ENCODE measurements around the gene CCDC179.
A peak's percentile ranks its signal among the peaks of the same experiment; 100 is the strongest.

The CCDC179 gene

DNA sequence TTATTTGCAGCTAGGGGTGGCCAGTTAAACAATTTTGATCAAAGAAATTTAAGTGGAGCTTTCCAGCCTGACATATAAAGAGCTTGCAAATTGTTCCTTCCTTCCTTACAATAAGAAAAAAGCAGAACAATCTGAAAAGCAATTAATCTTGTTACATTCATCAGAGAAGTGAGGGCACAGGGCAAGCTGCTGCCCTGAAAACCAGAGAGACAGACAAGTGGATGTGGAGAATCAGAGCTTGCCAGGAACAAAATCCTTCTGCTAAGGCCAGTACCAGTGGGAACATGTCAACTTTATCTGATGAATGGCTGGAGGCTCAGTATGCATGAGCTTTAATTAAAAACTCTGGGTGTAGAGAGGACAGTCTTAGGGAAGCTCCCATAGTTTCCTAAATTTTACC, 8.8 kb downstream of the CCDC179 start:
- H3K36me3 Mint-ChIP-seq (ENCODE audit: insufficient read depth): no peaks in the 10 kb centered on the region
- H3K4me1 Mint-ChIP-seq: no peaks in the 10 kb centered on the region
- no peaks in the 10 kb centered on the region for H3K9me3 Mint-ChIP-seq
- H3K27ac Mint-ChIP-seq (ENCODE audit: low read depth): no peak overlapping the region
- H3K27me3 Mint-ChIP-seq: no peaks in the 10 kb centered on the region
- ATAC-seq (replicated peaks; ENCODE audit: extremely low read depth, poor library complexity, severe bottlenecking): no peak
- H3K4me3 Mint-ChIP-seq: no peak overlapping the region
- DNase-seq (ENCODE audit: low spot score in 2 of 2): no peak

DNA sequence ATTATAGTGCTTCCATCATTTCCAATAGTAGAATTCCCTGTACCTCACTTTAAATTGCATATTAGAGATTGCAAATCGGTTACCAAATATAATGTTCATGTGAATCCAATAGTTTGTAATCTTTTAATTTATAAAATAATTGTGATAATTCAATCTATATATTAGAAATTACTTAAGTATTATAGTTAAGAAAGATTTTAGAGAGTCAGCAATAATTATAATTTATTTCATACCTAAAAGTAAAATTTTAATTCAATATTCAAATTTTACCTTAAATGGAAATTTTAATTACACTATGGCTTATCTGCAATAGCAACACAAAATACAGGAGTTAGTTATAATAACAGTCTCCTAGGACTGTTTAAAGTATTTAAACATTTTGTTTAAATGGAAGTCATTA, 13.5 kb downstream of the CCDC179 start:
- H3K27me3 Mint-ChIP-seq: no peaks in the 10 kb centered on the region
- H3K4me1 Mint-ChIP-seq: no peaks in the 10 kb centered on the region
- H3K36me3 Mint-ChIP-seq (ENCODE audit: insufficient read depth): peaks cover 2% of the 10 kb centered on the region
- H3K4me3 Mint-ChIP-seq: no peak overlapping the region
- H3K9me3 Mint-ChIP-seq: no peaks in the 10 kb centered on the region
- H3K27ac Mint-ChIP-seq (ENCODE audit: low read depth): no peak overlapping the region
- DNase-seq (ENCODE audit: low spot score in 2 of 2) (no peak), ATAC-seq (replicated peaks; ENCODE audit: extremely low read depth, poor library complexity, severe bottlenecking) (no peak)

DNA sequence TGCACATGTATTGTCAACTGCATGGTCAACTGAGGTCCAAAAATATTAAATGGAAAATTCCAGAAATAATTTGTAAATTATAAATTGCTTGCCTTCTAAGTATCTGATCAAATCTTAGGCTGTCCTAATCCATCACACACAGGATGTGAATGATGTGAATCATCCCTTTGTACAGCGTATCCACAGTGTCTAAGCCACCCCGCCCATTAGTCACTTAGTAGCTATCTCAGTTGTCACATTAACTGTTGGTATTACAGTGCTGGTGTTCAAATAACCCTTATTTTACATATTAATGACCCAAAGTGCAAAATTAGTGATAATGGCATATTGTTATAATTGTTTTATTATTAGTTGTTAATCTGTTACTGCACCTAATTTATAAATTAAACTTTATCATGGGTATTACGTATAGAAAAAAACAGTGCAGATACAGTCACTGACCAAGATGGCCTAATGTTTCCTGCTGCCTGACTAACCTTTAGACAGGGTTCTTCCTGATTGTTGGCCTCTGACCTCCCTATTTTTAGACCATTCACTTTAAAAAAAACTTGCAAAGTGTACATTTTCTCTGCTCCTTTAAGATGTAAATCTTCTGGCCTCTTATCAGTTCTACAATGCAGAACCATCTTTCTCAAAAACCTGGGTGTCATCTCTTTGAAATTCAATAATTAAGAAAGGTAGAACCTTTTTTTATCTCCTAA, 27.8 kb downstream of the CCDC179 start:
- Mint-ChIP-seq H3K4me3 (no peak overlapping the region), H3K4me1 (peaks cover 9% of the 10 kb centered on the region), H3K9me3 (no peaks in the 10 kb centered on the region), H3K27ac (ENCODE audit: low read depth) (no peak overlapping the region), H3K27me3 (no peaks in the 10 kb centered on the region), H3K36me3 (ENCODE audit: insufficient read depth) (peaks cover 12% of the 10 kb centered on the region)
- ATAC-seq (replicated peaks; ENCODE audit: extremely low read depth, poor library complexity, severe bottlenecking) (no peak), DNase-seq (ENCODE audit: low spot score in 2 of 2) (no peak)

- no peaks in the 10 kb centered on the region for H3K9me3 Mint-ChIP-seq
- H3K36me3 Mint-ChIP-seq (ENCODE audit: insufficient read depth): peaks cover 21% of the 10 kb centered on the region
- DNase-seq (ENCODE audit: low spot score in 2 of 2) (no peak), ATAC-seq (replicated peaks; ENCODE audit: extremely low read depth, poor library complexity, severe bottlenecking) (no peak)
- no peaks in the 10 kb centered on the region for H3K27me3 Mint-ChIP-seq
- peak overlapping the region; percentile 87 for H3K4me3 Mint-ChIP-seq
- H3K4me1 Mint-ChIP-seq: peaks cover 9% of the 10 kb centered on the region
- peak overlapping the region; percentile 79 for H3K27ac Mint-ChIP-seq (ENCODE audit: low read depth)
Measured at GRCh38 chr11:22830082-22830414, 30.2 kb downstream of the CCDC179 start.

GRCh38 chr11:22829231-22830081, 30.8 kb downstream of the CCDC179 start, which contains the start of gene SVIP:
Gene SVIP, minus strand, starts transcription at chr11:22829801. Its CDS starts 53 bp downstream, at chr11:22829748.
- Mint-ChIP-seq H3K4me1 (peaks cover 9% of the 10 kb centered on the region), H3K9me3 (no peaks in the 10 kb centered on the region), H3K27ac (ENCODE audit: low read depth) (peak within 1 kb of the TSS; percentile 79), H3K36me3 (ENCODE audit: insufficient read depth) (peaks cover 24% of the 10 kb centered on the region), H3K27me3 (no peaks in the 10 kb centered on the region), H3K4me3 (peak within 1 kb of the TSS; percentile 87)
- ATAC-seq (replicated peaks; ENCODE audit: extremely low read depth, poor library complexity, severe bottlenecking): peak; percentile 83
- DNase-seq (ENCODE audit: low spot score in 2 of 2): peak; percentile 84 to 89

GRCh38 chr11:22828373-22828772, 31.9 kb downstream of the CCDC179 start:
- H3K36me3 Mint-ChIP-seq (ENCODE audit: insufficient read depth): peaks cover 29% of the 10 kb centered on the region
- no peaks in the 10 kb centered on the region for H3K9me3 Mint-ChIP-seq
- ATAC-seq (replicated peaks; ENCODE audit: extremely low read depth, poor library complexity, severe bottlenecking) (no peak), DNase-seq (ENCODE audit: low spot score in 2 of 2) (no peak)
- H3K4me1 Mint-ChIP-seq: peaks cover 9% of the 10 kb centered on the region
- H3K4me3 Mint-ChIP-seq: peak overlapping the region; percentile 87
- peak overlapping the region; percentile 79 for H3K27ac Mint-ChIP-seq (ENCODE audit: low read depth)
- H3K27me3 Mint-ChIP-seq: no peaks in the 10 kb centered on the region

GRCh38 chr11:22822203-22822602, 38.1 kb downstream of the CCDC179 start:
- no peaks in the 10 kb centered on the region for H3K4me1 Mint-ChIP-seq
- peaks cover 42% of the 10 kb centered on the region for H3K36me3 Mint-ChIP-seq (ENCODE audit: insufficient read depth)
- no peak overlapping the region for H3K4me3 Mint-ChIP-seq
- no peaks in the 10 kb centered on the region for H3K27me3 Mint-ChIP-seq
- DNase-seq (ENCODE audit: low spot score in 2 of 2): no peak
- no peak overlapping the region for H3K27ac Mint-ChIP-seq (ENCODE audit: low read depth)
- ATAC-seq (replicated peaks; ENCODE audit: extremely low read depth, poor library complexity, severe bottlenecking): no peak
- no peaks in the 10 kb centered on the region for H3K9me3 Mint-ChIP-seq

DNA sequence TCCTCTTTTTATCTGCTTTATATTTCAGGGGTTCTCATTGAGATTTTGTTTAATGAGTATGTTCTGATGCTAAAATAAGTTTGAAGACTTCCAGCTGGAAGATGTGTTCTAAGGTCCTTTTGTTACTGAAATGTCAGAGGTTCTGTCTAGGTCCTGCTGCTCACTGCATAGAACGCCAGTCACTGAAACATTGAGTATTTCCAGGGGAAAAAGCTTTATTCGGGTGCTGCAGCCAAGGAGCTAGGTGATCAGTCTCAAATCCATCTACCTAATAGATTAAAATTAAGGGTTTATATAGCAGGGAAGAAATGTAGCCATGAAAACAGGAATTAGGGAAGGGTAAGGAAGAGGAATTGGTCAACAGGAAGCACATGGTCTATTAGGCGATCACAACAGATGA, 50.4 kb downstream of the CCDC179 start:
- H3K4me3 Mint-ChIP-seq: no peak overlapping the region
- ATAC-seq (replicated peaks; ENCODE audit: extremely low read depth, poor library complexity, severe bottlenecking) (no peak), DNase-seq (ENCODE audit: low spot score in 2 of 2) (no peak)
- no peaks in the 10 kb centered on the region for H3K27me3 Mint-ChIP-seq
- H3K4me1 Mint-ChIP-seq: no peaks in the 10 kb centered on the region
- H3K9me3 Mint-ChIP-seq: no peaks in the 10 kb centered on the region
- no peak overlapping the region for H3K27ac Mint-ChIP-seq (ENCODE audit: low read depth)
- no peaks in the 10 kb centered on the region for H3K36me3 Mint-ChIP-seq (ENCODE audit: insufficient read depth)

DNA sequence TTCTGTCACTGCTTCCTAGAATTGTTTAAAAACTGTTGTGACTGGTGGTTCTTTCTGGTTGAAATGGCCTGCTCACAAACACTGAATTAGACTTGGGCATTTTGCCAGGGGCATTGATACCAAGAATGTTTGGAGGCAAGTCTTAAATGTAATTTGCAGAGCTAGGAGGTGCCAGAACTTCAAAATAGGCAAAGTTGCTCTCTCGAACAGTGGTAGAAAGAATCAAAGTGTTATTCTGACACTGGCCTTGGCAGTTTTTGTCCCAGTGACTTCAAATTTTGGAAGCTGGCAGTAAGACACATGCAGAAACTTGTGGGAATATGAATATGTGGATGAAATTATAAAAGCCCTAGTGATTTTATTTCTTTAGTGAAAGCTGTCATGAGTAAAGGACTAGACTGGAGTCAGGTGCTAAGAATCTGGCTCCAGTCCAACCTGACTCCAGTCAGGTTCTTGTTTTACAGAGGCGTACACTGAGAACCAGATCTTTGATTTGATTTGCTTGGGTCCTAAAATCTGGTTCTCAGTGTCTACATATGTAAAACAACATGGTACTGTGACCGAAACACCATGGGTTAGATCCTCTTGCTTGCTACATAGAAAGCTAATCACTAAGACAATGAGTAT, 51.6 kb downstream of the CCDC179 start:
- no peak for ATAC-seq (replicated peaks; ENCODE audit: extremely low read depth, poor library complexity, severe bottlenecking)
- Mint-ChIP-seq H3K4me1 (no peaks in the 10 kb centered on the region), H3K4me3 (no peak overlapping the region), H3K27me3 (no peaks in the 10 kb centered on the region), H3K27ac (ENCODE audit: low read depth) (no peak overlapping the region), H3K9me3 (no peaks in the 10 kb centered on the region), H3K36me3 (ENCODE audit: insufficient read depth) (no peaks in the 10 kb centered on the region)
- no peak for DNase-seq (ENCODE audit: low spot score in 2 of 2)

DNA sequence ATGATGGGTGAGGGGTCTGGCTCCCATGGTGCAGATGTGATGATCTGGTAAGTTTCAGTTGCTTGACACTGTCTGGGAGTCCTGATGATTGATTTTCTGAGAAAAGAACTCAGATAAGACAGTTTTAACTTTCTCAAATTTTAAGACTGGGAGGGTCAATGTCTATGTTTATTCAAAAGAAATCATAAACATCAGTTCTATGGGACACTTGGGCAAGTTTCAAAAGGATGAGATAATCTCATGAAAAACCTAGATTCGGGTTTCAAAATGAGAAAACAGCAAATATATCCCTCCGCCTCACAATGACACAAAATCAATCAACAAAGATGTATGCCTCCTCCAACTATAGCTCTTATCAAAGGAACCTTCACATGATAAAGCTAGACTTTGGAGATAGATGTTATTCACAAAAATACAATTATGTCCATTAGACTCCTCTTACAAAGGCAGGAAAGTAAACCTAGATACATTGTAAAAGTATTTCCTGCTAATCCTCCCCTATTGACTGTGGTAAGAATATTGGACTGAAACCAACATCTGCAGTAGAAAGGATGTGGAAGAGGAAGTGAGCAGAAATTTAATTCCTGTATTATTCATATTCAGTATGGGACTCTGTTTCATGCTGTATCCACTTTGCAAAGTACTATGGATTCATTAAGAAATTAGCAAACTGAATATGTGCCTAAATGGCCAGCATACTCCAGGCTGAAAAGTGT, 52.3 kb downstream of the CCDC179 start:
- Mint-ChIP-seq H3K36me3 (ENCODE audit: insufficient read depth) (no peaks in the 10 kb centered on the region), H3K27ac (ENCODE audit: low read depth) (no peak overlapping the region), H3K4me1 (no peaks in the 10 kb centered on the region), H3K4me3 (no peak overlapping the region), H3K27me3 (no peaks in the 10 kb centered on the region), H3K9me3 (no peaks in the 10 kb centered on the region)
- DNase-seq (ENCODE audit: low spot score in 2 of 2): no peak
- ATAC-seq (replicated peaks; ENCODE audit: extremely low read depth, poor library complexity, severe bottlenecking): no peak

- DNase-seq (ENCODE audit: low spot score in 2 of 2) (no peak), ATAC-seq (replicated peaks; ENCODE audit: extremely low read depth, poor library complexity, severe bottlenecking) (no peak)
- Mint-ChIP-seq H3K36me3 (ENCODE audit: insufficient read depth) (no peaks in the 10 kb centered on the region), H3K27ac (ENCODE audit: low read depth) (no peak overlapping the region), H3K4me3 (no peak overlapping the region), H3K27me3 (no peaks in the 10 kb centered on the region), H3K9me3 (no peaks in the 10 kb centered on the region), H3K4me1 (no peaks in the 10 kb centered on the region)
Measured at GRCh38 chr11:22807391-22807790, 52.9 kb downstream of the CCDC179 start.

DNA sequence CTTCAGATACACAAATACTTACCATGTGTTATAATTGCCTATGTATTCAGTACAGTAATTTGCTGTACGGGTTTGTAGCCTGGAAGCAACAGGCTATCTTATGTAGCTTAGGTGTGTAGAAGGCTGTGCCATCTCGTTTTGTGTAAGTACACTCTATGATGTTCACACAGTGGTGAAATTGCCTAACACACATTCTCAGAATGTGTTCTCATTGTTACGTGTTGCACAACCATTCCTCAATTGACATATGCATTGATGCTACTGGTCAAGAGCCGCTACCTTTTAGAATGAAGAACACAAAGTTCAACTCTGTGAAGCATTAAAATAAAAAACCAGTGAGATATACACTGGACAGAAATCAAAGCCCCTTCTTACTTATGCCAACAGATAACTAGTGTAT, 57.4 kb downstream of the CCDC179 start:
- Mint-ChIP-seq H3K27ac (ENCODE audit: low read depth) (no peak overlapping the region), H3K27me3 (peaks cover 6% of the 10 kb centered on the region), H3K4me3 (no peak overlapping the region), H3K36me3 (ENCODE audit: insufficient read depth) (no peaks in the 10 kb centered on the region), H3K4me1 (no peaks in the 10 kb centered on the region), H3K9me3 (no peaks in the 10 kb centered on the region)
- DNase-seq (ENCODE audit: low spot score in 2 of 2): no peak
- no peak for ATAC-seq (replicated peaks; ENCODE audit: extremely low read depth, poor library complexity, severe bottlenecking)

All from central memory CD8-positive, alpha-beta T cell (primary cell).